GM23338 (cell line): ENCODE measurements around the gene VSIR. TPM values are rescaled to one million over a fixed set of nuclear protein-coding genes. Genes with fewer than 3 reads are reported as not detected.
A peak's percentile ranks its signal among the peaks of the same experiment; 100 is the strongest.

ENCODE experiments used
- ATAC-seq: fragments of 200-7000 bp; cut with Tn5 transposase; 3 replicates; pipeline ENCODE4 v1.9.1; 2020
- DNase-seq: peaks from one replicate; pipeline ENCODE4 v3.0.0-alpha.2; 2015; ENCODE audit warnings: low spot score
- H2AFZ ChIP-seq: fragments of 200-600 bp; sonication (generic); 2 replicates; pipeline ENCODE4 v1.8.0; 2016; ENCODE audit warnings: antibody characterized with exemption, mild to moderate bottlenecking, moderate library complexity
- H3F3A ChIP-seq: fragments of 200-600 bp; sonication (generic); replicated peaks from 2 replicates; pipeline ENCODE4 v1.8.0; 2017; ENCODE audit warnings: antibody characterized with exemption, mixed run types, low read depth
- H3K27ac ChIP-seq: fragments of 200-600 bp; sonication (generic); 2 replicates; pipeline ENCODE4 v1.6.1; 2016; ENCODE audit warnings: low read depth
- H3K27me3 ChIP-seq: fragments of 200-600 bp; sonication (generic); 2 replicates; pipeline ENCODE4 v1.8.0; 2016; ENCODE audit warnings: mild to moderate bottlenecking, mixed run types, moderate library complexity; ENCODE audit not compliant: insufficient read depth
- H3K36me3 ChIP-seq: fragments of 200-600 bp; sonication (generic); 2 replicates; pipeline ENCODE4 v1.8.0; 2016; ENCODE audit warnings: mild to moderate bottlenecking; ENCODE audit not compliant: insufficient read depth
- H3K4me1 ChIP-seq: fragments of 200-600 bp; sonication (generic); 2 replicates; pipeline ENCODE4 v1.8.0; 2016; ENCODE audit warnings: mild to moderate bottlenecking, moderate library complexity; ENCODE audit not compliant: insufficient read depth
- H3K4me2 ChIP-seq: fragments of 200-600 bp; sonication (generic); 2 replicates; pipeline ENCODE4 v1.7.1; 2017; ENCODE audit warnings: mixed run types
- H3K4me3 ChIP-seq: fragments of 200-600 bp; sonication (generic); 2 replicates; pipeline ENCODE4 v1.6.1; 2016; ENCODE audit warnings: mixed run types
- H3K79me2 ChIP-seq: fragments of 200-600 bp; sonication (generic); replicated peaks from 2 replicates; pipeline ENCODE4 v1.8.0; 2017; ENCODE audit warnings: mild to moderate bottlenecking; ENCODE audit not compliant: insufficient read depth
- H3K9me2 ChIP-seq: fragments of 200-600 bp; sonication (generic); 2 replicates; pipeline ENCODE4 v1.8.0; 2017; ENCODE audit not compliant: insufficient read depth
- H4K20me1 ChIP-seq: fragments of 200-600 bp; sonication (generic); replicated peaks from 2 replicates; pipeline ENCODE4 v1.8.0; 2017; ENCODE audit warnings: mild to moderate bottlenecking; ENCODE audit not compliant: insufficient read depth
- H3K27ac Mint-ChIP-seq: 2 replicates; pipeline ENCODE4 v1.8.0; 2020; ENCODE audit warnings: inconsistent platforms, mild to moderate bottlenecking, moderate library complexity, mixed read lengths
- H3K27me3 Mint-ChIP-seq: 3 replicates; pipeline ENCODE4 v1.8.0; 2022; ENCODE audit warnings: low read depth, mild to moderate bottlenecking, moderate library complexity, mixed read lengths, inconsistent platforms; ENCODE audit not compliant: insufficient read depth, poor library complexity
- H3K36me3 Mint-ChIP-seq: 3 replicates; pipeline ENCODE4 v1.8.0; 2021; ENCODE audit warnings: low read depth, mild to moderate bottlenecking, inconsistent platforms, moderate library complexity, mixed read lengths
- H3K4me1 Mint-ChIP-seq: 3 replicates; pipeline ENCODE4 v1.8.0; 2020; ENCODE audit warnings: mild to moderate bottlenecking, inconsistent platforms, mixed read lengths
- H3K4me3 Mint-ChIP-seq: 3 replicates; pipeline ENCODE4 v1.8.0; 2021; ENCODE audit warnings: moderate library complexity, mild to moderate bottlenecking, inconsistent platforms, mixed read lengths
- H3K9me3 Mint-ChIP-seq: 3 replicates; pipeline ENCODE4 v1.8.0; 2020; ENCODE audit warnings: moderate library complexity, mild to moderate bottlenecking, inconsistent platforms, mixed read lengths
- EZH2 ChIP-seq: fragments of 200-600 bp; sonication (generic); IDR thresholded peaks from one replicate; pipeline ENCODE4 v1.8.0; 2017; ENCODE audit warnings: antibody characterized with exemption, mild to moderate bottlenecking, low read depth; ENCODE audit not compliant: unreplicated experiment
- EZH2phosphoT487 ChIP-seq: fragments of 200-600 bp; sonication (generic); IDR thresholded peaks from one replicate; pipeline ENCODE4 v1.8.1; 2018; ENCODE audit warnings: antibody characterized with exemption; ENCODE audit not compliant: unreplicated experiment
- POLR2AphosphoS5 ChIP-seq: IDR thresholded peaks from 2 replicates; pipeline ENCODE4 v1.6.1; 2016; ENCODE audit warnings: antibody characterized with exemption, low read depth
- ZNF331 ChIP-seq: fragments of 250-450 bp; sonication (Bioruptor Pico); IDR thresholded peaks from 2 replicates; pipeline ENCODE4 v1.5.0; 2020; ENCODE audit warnings: low read depth, mild to moderate bottlenecking, moderate library complexity
- ZNF462 ChIP-seq: fragments of 250-450 bp; sonication (Bioruptor Pico); IDR thresholded peaks from 2 replicates; pipeline ENCODE4 v1.5.0; 2020; ENCODE audit warnings: mild to moderate bottlenecking, moderate library complexity
- polyA plus RNA-seq: library from polyadenylated mRNA; unstranded; fragments of >200 nt; fragmentation: Nextera tagmentation; extraction: Ambion mirVana; gene quantifications from 2 replicates; pipeline ENCODE4 v1.2.1, GENCODE V29; 2016
- total RNA-seq: library from RNA; depleted of rRNA; stranded (reverse); fragments of >200 nt; shearing (Covaris generic); gene quantifications from 2 replicates; pipeline ENCODE4 v1.2.3, GENCODE V29; 2014
- TF ChIP-seq, protein P1 (sequence below), 2 experiments: fragments of 200-600 bp in 1 of 2; sonication (generic) in 1 of 2; conservative IDR thresholded peaks; 2 replicates each; pipeline versions ENCODE4 v1.5.1 to v1.6.1; 2016 to 2017; ENCODE audit warnings: antibody characterized with exemption in 2 of 2, low read depth in 2 of 2, mild to moderate bottlenecking in 2 of 2, moderate library complexity in 1 of 2
- TF ChIP-seq, protein P2 (sequence below): IDR thresholded peaks from 2 replicates; pipeline ENCODE4 v1.6.1; 2016; ENCODE audit warnings: antibody characterized with exemption

The VSIR gene
- total and polyA plus RNA-seq, 2 experiments from 2014 or later, result 0.10 to 0.74 TPM

GRCh38 chr10:71748671-71749191 is 24.6 kb downstream of the VSIR start:
- Histone ChIP-seq H3K79me2 (no peaks in the 10 kb centered on the region), H3K4me2 (no peak overlapping the region), H3K36me3 (no peaks in the 10 kb centered on the region), H3K4me1 (peaks cover 5% of the 10 kb centered on the region; the same call in 1 of the 2 replicates), H3K27me3 (no peaks in the 10 kb centered on the region), H3K4me3 (no peak overlapping the region), H3K9me2 (no peaks in the 10 kb centered on the region), H3F3A (no peaks in the 10 kb centered on the region), H3K27ac (no peak overlapping the region), H4K20me1 (no peaks in the 10 kb centered on the region), H2AFZ (no peak overlapping the region; the same call in 1 of the 2 replicates)
- Mint-ChIP-seq H3K4me1 (peaks cover 35% of the 10 kb centered on the region), H3K27me3 (peaks cover 10% of the 10 kb centered on the region), H3K36me3 (no peaks in the 10 kb centered on the region), H3K27ac (no peak overlapping the region), H3K9me3 (no peaks in the 10 kb centered on the region), H3K4me3 (no peak overlapping the region)
- TF ChIP-seq, protein P1, sequence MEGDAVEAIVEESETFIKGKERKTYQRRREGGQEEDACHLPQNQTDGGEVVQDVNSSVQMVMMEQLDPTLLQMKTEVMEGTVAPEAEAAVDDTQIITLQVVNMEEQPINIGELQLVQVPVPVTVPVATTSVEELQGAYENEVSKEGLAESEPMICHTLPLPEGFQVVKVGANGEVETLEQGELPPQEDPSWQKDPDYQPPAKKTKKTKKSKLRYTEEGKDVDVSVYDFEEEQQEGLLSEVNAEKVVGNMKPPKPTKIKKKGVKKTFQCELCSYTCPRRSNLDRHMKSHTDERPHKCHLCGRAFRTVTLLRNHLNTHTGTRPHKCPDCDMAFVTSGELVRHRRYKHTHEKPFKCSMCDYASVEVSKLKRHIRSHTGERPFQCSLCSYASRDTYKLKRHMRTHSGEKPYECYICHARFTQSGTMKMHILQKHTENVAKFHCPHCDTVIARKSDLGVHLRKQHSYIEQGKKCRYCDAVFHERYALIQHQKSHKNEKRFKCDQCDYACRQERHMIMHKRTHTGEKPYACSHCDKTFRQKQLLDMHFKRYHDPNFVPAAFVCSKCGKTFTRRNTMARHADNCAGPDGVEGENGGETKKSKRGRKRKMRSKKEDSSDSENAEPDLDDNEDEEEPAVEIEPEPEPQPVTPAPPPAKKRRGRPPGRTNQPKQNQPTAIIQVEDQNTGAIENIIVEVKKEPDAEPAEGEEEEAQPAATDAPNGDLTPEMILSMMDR (conservative IDR thresholded peaks at IDR 0.05; ENCODE audit: low read depth in 2 of 2), result 0 out of 4 replicates have a peak, but pooled peaks of 1 of the 2 experiments have one; percentile 13
- TF ChIP-seq POLR2AphosphoS5, result no peak
- ATAC-seq, result peak; percentile 30
- DNase-seq, result no peak

GRCh38 chr10:71747551-71748523 is 25.5 kb downstream of the VSIR start:
- no peaks in the 10 kb centered on the region for H4K20me1 ChIP-seq
- Mint-ChIP-seq H3K4me3 (no peak overlapping the region), H3K27me3 (peaks cover 6% of the 10 kb centered on the region), H3K9me3 (no peaks in the 10 kb centered on the region), H3K36me3 (no peaks in the 10 kb centered on the region), H3K27ac (no peak overlapping the region), H3K4me1 (peaks cover 29% of the 10 kb centered on the region)
- no peak for DNase-seq
- no peaks in the 10 kb centered on the region for H3K79me2 ChIP-seq
- no peaks in the 10 kb centered on the region for H3K36me3 ChIP-seq
- H3F3A ChIP-seq, result no peaks in the 10 kb centered on the region
- H3K27ac ChIP-seq, result no peak overlapping the region
- H3K4me3 ChIP-seq, result no peak overlapping the region
- no peaks in the 10 kb centered on the region for H3K9me2 ChIP-seq
- ATAC-seq, result peak; percentile 46
- 0 out of 2 replicates have a peak, but pooled peaks cover 5% of the 10 kb centered on the region for H3K4me1 ChIP-seq
- peak overlapping the region; percentile 52 for H2AFZ ChIP-seq
- no peaks in the 10 kb centered on the region for H3K27me3 ChIP-seq
- H3K4me2 ChIP-seq, result no peak overlapping the region
- no peak for TF ChIP-seq EZH2
- TF ChIP-seq, protein P2, sequence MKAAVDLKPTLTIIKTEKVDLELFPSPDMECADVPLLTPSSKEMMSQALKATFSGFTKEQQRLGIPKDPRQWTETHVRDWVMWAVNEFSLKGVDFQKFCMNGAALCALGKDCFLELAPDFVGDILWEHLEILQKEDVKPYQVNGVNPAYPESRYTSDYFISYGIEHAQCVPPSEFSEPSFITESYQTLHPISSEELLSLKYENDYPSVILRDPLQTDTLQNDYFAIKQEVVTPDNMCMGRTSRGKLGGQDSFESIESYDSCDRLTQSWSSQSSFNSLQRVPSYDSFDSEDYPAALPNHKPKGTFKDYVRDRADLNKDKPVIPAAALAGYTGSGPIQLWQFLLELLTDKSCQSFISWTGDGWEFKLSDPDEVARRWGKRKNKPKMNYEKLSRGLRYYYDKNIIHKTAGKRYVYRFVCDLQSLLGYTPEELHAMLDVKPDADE, result no peak
- TF ChIP-seq, protein P1 (conservative IDR thresholded peaks at IDR 0.05; ENCODE audit: low read depth in 2 of 2), result no peak
- TF ChIP-seq POLR2AphosphoS5, result no peak
- no peak for TF ChIP-seq EZH2phosphoT487
- no peak for TF ChIP-seq ZNF331 (CRISPR knock-in tag)
- TF ChIP-seq ZNF462 (CRISPR knock-in tag), result no peak
